Activated CD8-positive, alpha-beta memory T cell treated with anti-CD3 and anti-CD28 coated beads, Interleukin-2, amount 50 U/mL, for 1 hour (primary cell): Measurements from ENCODE around the gene LCE1F.

Source experiments
- DNase-seq: peaks from one replicate; pipeline ENCODE4 v3.0.0-alpha.2; 2020; ENCODE audit errors: extremely low read depth

The LCE1F gene, protein sequence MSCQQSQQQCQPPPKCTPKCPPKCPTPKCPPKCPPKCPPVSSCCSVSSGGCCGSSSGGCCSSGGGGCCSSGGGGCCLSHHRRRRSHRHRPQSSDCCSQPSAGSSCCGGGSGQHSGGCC

DNA sequence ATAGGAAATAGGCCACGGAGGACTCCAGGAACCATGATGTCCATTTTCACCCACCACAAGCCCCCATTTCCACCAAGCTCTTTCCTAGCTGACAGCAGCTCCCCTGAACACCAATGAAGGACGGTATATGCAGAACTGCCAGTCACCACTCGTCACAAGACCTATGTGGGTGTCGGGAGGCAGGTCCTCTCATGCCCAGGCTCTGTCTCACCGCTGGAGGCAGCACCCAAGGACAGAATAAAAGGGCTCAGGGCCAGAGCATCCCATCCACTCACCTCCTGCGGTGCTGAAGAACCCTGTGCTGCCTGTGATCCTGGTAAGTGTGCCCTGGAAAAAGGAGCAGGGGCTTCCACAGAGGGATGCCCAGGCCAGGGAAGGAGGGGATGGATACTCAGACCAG is at the start of gene LCE1F:
Gene LCE1F, plus strand, starts transcription at position 266 of the 400 bp plus-strand sequence. CDS start 1,232 bp downstream, outside the sequence.
- no peak for DNase-seq

DNA sequence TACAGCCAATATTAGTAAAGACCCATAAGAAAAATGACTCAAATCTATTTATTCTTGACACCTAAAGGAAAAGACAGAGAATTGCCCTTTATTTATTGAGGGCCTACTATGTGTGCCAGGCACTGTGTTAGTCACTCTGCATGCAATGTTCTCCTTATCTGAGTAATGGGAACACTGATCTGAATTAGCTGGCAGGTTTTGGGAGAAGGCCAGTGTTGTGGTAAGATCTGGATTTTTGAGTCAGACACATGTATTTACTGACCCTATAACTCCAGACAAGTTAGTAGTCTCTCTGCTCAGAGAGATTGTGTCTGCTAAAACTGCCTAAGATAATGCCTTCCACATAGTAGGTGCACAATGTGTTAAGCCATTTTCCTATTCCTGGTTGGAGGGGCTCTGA is 49.7 kb upstream of the LCE1F start:
- DNase-seq = no peak

DNA sequence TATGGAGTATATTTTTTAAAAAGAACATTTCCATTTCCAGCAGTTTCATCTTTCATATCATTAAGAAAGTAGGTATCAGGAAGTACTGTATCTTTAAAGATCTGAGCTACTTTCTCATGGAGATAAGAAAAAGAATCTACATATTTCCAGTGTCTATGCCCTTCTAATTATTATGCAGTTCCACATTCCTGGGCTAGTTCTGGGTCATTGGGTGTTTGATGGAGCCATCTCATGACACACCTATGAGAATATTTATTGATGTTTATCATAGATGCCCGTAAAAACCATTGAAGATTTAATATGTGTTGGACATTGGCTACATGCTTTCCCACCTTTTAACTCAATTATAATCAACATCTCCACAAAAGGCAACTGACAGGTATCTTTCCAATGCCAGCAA is 46.0 kb upstream of the LCE1F start:
- no peak for DNase-seq

DNA sequence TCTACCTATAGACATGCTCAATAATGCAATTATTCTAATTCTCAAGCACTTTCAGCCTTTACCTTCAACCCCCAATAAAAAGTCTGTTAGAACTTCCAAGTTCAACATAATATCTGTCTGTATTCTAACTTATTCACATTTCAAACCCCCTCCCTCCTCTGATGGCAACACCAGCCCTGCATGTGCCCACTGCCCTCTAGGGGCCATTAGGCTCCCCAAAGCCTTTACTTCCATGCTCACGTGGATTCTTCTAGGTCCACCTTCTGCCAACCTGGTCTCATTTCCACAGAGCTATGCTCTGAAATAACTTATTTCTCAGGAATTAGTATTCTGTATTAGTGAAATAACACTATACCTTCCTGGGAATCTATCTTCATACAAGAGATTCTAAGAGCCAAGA is 39.3 kb upstream of the LCE1F start:
- DNase-seq = no peak

DNA sequence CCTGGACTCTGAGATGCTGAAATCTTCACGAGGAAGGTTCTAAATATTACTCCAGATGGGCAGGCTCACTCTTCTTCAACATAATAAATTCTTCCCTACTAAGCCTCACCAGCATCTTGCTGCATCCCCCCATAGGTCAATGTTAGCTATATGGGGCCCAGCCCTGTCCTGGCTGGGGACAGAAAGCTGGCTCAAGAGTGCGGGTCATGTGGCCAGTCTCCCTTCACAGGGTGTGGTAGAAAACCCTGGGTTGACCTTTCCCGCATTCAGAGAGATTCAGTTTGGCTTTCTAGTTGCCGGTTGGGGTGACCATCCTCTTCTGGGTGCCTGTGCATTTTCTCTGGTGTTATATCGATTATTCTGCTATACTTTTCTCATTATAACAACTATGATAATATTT is 36.9 kb upstream of the LCE1F start:
- no peak for DNase-seq

DNA sequence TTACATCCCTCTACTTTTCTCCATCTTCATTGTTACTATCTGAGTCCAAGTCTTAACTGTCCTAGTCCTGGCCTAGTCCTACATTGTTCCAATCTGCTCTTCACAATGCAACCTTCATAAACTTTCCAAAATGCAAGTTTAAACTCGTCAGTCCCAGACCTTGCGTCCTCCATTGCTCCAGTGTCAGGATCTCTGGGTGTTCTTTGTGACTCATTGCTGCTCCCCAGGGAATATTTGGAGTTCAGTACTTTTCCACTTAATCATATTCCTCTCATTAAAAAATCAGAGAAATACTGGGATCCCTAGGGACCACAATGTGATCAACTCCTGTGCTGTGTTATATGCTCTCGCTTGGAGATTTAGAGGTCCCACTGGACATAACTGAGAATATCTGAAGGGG is 35.1 kb upstream of the LCE1F start:
- DNase-seq = no peak

DNA sequence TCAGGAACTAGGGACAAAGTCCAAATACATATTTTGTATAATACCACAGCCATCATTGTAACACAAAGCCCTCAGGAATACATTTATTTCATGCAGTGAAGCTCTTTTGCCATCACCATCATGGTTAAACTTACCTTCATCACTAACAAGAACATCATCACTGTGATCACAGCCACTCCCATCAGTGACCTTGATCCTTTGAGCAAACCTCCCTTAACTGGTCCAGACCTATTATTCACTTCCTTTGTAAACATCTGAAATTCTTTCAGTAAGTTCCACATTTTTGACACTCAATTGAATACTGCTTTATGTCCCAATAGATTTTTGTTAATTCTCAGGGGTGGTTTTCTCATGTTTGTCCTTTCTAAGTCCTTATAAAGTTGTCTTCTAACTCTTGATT is 33.3 kb upstream of the LCE1F start:
- no peak for DNase-seq

DNA sequence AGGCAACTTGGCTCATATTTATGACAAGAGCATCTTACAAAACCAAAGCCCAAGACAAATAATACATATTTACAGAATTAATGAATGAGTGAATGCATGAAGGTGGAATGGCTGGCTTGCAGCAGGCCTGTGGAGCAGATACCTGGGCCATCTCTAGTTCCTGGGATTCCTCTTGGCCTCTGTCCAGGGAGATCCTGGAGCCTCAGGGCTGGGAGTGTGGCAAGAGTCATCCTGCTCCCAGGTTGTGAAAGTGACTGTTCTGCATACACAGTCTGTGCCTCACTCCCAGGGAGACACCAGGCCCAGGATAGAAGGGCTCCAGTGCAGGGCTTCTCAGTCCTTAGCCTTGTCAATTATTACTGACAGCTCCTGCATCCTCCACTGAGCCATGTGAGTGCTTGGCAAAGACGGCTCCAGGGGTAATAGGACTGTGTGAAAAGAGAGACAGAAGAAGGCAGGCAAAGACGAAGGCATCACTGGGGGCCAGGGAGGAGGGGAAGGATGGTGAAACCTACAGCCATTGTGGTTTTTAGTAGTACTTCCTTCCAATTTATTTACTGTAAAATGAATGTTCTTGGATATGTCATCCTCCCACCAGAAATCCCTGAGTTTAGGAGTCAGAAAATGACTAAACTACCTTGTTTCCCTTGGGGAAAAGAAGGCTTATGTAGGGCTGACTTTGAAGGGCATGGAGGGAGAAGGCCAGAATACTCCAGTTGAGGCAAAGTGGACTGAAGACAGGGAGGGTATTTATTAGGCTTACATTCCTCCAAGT is 31.4 kb upstream of the LCE1F start:
- no peak for DNase-seq

DNA sequence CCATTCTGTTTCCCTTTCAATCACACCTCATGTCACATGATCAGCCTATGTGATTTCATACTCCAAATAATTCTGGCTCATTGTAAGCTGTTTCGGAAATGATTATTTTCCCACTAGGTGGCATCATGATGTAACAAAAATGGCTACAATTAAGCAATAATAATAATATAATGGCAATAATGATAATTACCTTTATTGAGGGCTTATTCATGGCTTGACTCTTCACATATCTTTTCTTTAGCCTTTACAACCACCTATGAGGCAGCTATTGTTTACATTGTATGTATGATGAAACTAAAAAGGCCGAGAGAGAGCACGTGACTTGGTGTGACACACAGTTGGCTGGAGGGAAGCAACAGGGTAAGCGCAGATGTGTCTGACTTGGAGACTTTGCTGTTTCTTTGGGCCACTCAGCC is 29.6 kb upstream of the LCE1F start:
- no peak for DNase-seq

DNA sequence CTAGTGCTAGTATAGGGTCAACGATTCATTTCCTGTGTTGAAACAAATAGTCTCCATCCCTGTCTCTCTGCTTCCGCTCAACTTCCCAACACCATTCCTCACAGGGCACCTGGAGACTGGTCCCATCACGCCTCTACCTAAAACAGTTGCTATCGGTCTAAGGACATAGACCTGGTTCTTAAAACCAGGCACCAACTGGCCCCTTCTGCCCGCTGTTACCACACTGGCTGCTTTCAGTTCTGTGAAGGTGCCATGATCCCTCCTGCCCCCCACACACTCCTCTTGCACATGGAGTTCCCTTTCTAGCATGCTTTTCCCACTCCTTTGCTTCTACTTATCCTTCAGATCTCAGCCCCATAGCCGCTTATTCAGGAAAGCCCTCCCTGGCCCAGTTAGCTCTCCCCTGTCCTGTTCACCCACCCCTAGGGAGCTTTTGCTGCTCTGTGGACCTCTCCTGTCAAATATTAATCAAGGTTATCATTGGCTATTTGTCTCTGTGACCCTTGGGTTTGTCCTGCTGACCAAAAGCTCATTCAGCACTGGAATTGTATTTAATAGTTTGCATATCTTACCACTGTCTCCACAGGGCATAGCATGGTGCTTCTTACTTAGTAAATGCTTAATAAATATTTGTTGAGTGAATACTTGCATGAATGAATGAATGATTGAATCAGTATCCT is 29.0 kb upstream of the LCE1F start:
- DNase-seq = no peak

DNA sequence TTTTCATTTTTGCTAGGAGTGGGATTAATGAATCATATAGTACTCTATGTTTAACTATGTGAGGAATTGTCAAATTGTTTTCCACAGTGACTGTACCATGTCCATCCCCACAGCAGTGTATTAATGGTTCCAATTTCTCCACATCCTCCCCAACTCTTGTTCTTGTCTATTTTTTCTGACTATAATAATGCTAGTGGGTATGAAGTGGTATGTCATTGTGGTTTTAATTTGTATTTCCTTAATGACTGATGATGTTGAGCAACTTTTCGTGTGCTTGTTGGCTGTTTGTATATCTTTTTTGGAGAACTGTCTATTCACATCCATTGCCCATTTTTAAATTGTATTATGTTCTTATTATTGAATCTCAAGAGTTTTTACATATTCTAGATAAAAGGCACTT is 27.1 kb upstream of the LCE1F start:
- no peak for DNase-seq

DNA sequence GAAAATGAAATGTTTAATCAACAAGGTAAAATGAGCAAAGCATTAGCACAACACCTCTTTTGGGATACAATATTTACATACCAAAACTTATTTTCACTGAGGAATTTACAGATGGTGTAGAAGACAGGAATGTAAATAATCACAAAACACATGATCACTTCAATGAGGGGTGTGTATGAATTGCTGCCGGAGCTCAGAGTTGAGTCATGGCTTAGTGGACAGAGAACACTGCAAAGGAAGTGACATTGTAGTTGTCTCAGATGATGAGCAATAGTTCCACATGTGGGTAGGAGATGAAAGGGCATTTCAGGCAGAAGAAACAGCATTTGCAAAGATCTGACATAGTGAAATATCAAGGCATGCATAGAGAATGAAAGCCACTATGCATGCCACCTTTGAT is 22.7 kb upstream of the LCE1F start:
- no peak for DNase-seq

DNA sequence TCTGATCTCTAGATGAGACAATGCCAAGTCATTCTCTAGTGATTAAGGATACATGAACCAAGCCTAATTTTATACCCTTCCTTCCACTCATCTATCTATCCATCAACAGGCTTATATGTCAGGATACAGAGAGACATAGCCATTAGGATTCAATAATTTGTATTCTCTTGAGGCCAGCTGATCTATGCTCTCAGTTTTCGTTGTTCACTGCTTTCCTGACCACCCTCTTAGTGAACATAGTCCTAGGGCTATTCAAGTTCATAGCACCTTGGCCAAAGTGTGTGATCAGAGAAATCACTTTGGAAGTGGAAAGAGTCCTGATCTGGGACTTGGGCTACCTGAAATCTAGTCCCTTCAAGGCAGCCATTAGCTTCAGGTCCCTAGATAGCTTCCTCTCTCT is 21.4 kb upstream of the LCE1F start:
- no peak for DNase-seq

DNA sequence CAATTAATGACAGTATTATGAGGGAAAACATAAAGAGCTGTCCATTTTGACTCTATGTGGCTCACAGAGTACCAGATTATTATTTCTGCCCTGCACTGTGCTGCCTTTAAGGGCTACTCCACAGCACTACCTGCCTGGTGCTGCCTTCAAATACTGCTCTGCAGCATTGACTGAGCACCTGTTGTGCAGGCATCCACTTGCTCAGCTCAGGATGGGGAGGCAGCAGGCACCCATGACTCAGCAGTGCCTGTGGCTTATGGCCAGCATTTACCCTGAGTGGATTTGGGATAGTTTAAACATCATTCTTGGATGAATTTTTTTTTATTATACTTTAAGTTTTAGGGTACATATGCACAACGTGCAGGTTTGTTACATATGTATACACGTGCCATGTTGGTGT is 18.1 kb upstream of the LCE1F start:
- DNase-seq = no peak

DNA sequence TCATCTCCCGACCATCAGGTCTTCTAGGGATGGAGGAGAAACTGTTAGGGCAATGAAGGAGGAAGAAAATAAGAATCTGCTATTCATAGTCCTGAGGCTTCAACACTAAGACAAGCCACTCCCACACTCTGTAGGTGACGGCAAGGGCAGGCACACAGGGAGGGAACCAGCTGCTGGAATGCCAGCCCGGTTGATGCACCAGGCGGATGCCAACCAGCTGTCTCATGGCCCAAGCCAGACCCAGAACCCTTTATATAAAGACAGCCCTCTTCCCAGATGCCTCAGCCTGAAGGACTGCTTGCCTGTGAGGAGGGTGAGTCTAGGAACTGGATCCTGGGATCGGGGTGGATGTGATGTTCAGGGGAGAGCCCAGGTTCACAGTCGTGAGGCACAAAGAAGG is 17.2 kb upstream of the LCE1F start, which contains the start of gene KPRP:
Gene KPRP, plus strand, starts transcription at position 279 of the 400 bp plus-strand sequence. CDS start 1,564 bp downstream, outside the sequence.
- no peak for DNase-seq

DNA sequence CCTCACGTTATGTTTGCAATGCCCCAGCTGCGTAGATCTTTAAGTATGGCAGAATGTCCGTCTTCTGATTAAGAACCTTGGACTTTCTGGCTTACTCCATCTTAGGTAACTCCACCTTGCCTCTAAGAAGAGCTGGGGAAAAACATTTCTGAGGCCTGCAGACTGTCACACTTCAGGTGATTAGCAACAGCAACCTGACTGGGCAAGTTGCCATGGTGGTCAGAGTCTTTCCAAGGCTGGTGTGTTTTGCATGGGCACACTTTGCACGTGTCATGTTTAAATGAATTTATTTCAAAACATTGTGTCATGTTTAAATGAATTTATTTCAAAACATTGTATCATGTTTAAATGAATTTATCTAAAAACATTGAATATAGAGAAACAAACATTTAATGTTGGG is 16.3 kb upstream of the LCE1F start:
- no peak for DNase-seq

DNA sequence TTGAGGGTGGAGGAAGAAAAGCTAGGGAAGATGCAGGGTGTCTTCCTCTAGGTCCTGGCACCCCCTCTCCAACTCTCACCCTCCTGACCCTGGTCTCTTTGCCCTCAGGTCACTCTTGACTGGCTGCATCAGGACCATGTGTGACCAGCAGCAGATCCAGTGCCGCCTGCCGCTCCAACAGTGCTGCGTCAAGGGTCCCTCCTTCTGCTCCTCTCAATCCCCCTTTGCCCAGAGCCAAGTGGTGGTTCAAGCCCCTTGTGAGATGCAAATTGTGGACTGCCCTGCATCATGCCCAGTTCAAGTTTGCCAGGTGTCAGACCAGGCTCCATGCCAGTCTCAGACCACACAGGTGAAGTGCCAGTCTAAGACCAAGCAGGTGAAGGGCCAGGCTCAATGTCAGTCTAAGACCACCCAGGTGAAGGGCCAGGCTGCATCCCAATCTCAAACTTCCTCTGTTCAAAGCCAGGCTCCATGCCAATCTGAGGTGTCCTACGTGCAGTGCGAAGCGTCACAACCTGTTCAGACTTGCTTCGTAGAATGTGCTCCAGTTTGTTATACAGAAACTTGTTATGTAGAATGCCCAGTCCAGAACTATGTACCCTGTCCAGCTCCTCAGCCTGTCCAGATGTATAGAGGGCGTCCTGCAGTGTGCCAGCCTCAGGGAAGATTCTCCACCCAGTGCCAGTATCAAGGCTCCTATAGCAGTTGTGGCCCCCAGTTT is 15.3 kb upstream of the LCE1F start:
- DNase-seq = no peak

DNA sequence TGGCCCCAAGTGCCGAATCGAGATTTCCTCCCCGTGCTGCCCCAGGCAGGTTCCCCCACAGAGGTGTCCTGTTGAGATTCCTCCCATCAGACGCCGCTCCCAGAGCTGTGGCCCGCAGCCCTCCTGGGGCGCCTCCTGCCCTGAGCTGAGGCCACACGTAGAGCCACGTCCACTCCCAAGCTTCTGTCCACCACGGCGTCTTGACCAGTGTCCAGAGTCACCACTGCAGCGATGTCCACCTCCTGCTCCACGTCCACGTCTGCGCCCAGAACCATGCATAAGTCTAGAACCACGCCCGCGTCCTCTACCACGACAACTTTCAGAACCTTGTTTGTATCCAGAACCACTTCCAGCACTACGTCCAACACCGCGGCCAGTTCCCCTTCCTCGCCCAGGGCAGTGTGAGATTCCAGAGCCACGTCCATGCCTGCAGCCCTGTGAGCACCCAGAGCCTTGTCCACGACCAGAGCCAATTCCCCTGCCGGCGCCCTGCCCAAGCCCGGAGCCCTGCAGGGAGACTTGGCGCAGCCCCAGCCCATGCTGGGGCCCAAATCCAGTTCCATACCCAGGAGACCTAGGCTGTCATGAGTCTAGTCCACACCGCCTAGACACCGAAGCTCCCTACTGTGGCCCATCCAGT is 14.3 kb upstream of the LCE1F start:
- DNase-seq = no peak

DNA sequence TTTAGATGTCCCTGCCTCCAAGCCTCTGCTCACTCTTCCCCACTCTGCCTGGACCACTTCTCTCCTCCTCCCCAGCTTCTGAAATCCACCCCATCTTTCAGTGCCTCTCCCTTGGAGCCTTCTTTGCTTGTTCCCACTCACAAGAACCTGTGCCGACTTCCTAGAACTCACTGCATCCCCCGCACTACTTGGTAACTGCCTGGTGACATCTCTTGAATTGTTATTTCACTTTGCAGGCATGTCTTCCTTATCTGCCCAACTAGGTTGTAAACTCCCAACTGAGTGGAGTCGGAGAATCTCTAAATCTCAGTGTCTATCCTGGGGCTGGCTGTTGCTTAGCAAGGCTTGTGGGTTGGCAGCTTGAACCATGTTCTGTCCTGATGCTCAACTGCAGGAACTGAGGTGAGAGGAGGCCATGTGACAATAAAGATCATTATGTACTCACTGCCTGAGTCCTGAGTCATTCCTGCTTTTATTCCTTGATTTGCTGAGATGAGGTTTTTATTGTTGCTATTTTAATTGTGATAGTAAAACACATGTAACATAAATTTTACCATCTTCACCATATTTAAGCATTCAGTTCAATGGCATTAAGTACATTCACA is 13.2 kb upstream of the LCE1F start:
- DNase-seq = no peak

DNA sequence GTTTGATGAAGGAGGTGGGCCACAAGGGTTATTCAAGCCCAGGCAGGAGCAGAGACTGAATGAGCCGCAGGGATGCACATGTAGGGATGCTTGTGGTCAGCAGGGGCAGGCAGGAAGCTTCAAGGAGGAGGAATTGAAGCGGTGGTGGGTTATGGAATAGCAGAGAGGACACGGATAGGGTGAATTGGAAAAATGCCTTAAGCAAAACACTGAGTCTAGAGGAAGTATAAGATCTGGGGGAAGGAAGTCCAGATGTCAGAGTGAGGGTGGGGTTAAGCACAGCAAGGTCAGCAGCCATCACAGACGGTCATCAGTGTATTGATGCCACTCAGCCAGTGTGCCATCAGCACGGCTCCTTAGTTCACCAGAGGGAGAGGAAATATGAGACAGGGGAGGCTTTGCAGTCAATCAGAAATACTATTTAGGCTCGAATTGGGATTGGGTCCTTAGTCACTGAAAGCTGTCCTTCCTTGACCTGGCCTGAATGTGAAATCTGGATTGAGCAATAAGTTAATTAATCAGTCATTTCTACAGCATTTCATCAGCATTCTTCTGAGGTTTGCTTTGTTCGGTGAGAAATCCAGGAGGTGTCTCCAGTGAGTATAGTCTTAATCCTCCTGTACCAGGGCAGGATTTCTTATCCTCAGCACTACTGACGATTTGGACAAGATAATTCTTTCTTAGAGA is 6.0 kb upstream of the LCE1F start:
- no peak for DNase-seq

DNA sequence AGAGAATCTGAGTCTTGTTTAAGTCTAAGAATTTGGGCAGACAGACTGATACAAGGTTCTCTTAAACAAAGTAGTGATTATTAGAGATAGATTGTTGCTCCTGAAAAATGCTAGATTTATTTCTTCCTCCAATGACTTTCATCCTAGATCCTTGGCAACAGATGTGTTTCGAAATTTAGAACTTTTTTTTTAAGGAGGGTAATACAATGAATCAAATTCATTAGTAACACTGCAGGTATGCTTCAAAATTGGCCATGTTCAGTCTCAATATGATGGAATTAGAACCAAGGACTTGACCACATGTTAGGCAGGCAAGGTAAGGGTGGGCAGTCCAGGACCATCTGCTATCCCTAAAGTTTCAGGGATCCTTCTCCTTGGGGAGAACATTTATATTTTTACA is 4.5 kb upstream of the LCE1F start:
- DNase-seq = no peak
